HT-29 (cell line): ENCODE measurements around the gene RRAS2. TPM values are rescaled to one million over a fixed set of nuclear protein-coding genes. Genes with fewer than 3 reads are reported as not detected.

ENCODE experiments used
- DNase-seq: peaks from one replicate; pipeline ENCODE4 v3.0.0-alpha.2; 2015; ENCODE audit warnings: low spot score
- total RNA-seq: library from RNA; depleted of rRNA; stranded (reverse); fragments of >200 nt; shearing (Covaris generic); gene quantifications from 2 replicates; pipeline ENCODE4 v1.2.3, GENCODE V29; 2014; rRNA removed

Gene RRAS2
- total RNA-seq, 1 experiment from 2014 or later, result 78.3 TPM

GRCh38 chr11:14228356-14228755, 130.6 kb downstream of the RRAS2 start:
- DNase-seq, result no peak

Other genes starting within 250 kb of the RRAS2 start
- 70.9 and 77.0 TPM in 2 replicates for gene COPB1, start 140.6 kb upstream of the RRAS2 start, total RNA-seq
- 121 and 139 TPM in 2 replicates for gene PSMA1, start 161.2 kb upstream of the RRAS2 start, total RNA-seq